HUES6 (cell line): Measurements from ENCODE around the gene DLD.
A peak's percentile ranks its signal among the peaks of the same experiment; 100 is the strongest.
"Not testable (repeated sequence)": the region's sequence is repeated elsewhere in the genome, so short reads cannot be mapped to it uniquely, and the experiment has no call there.

Experiments used
- H3K27ac ChIP-seq: 2 replicates; pipeline ENCODE4 v1.7.0; 2013; ENCODE audit warnings: low read depth, mild to moderate bottlenecking, low read length, inconsistent platforms
- H3K27me3 ChIP-seq: 2 replicates; pipeline ENCODE4 v1.6.1; 2013; ENCODE audit warnings: low read length; ENCODE audit not compliant: control insufficient read depth, insufficient read depth
- H3K36me3 ChIP-seq: 2 replicates; pipeline ENCODE4 v1.6.1; 2013; ENCODE audit warnings: low read length; ENCODE audit not compliant: control insufficient read depth, insufficient read depth
- H3K4me1 ChIP-seq: 2 replicates; pipeline ENCODE4 v1.6.1; 2013; ENCODE audit warnings: low read length; ENCODE audit not compliant: control insufficient read depth, insufficient read depth
- H3K4me3 ChIP-seq: 2 replicates; pipeline ENCODE4 v1.5.1; 2013; ENCODE audit warnings: low read depth, low read length
- H3K9ac ChIP-seq: one replicate; pipeline ENCODE4 v1.6.1; 2013; ENCODE audit warnings: mild to moderate bottlenecking, low read length
- H3K9me3 ChIP-seq: 2 replicates; pipeline ENCODE4 v1.6.1; 2013; ENCODE audit warnings: low read depth, low read length; ENCODE audit not compliant: control insufficient read depth, insufficient read depth

The DLD gene

GRCh38 chr7:107918948-107919347, 28.0 kb downstream of the DLD start:
- Histone ChIP-seq H3K27ac (no peak overlapping the region), H3K9ac (no peak overlapping the region), H3K36me3 (peaks cover 79% of the 10 kb centered on the region), H3K9me3 (no peaks in the 10 kb centered on the region), H3K4me1 (no peaks in the 10 kb centered on the region), H3K27me3 (no peaks in the 10 kb centered on the region), H3K4me3 (no peak overlapping the region)

- Histone ChIP-seq H3K27ac (no peak overlapping the region), H3K9me3 (no peaks in the 10 kb centered on the region), H3K4me3 (no peak overlapping the region), H3K4me1 (peaks cover 4% of the 10 kb centered on the region; the same call in 1 of the 2 replicates), H3K9ac (no peak overlapping the region), H3K36me3 (peaks cover 86% of the 10 kb centered on the region), H3K27me3 (no peaks in the 10 kb centered on the region)
These were observed 29.2 kb downstream of the DLD start for GRCh38 chr7:107920048-107920772.

GRCh38 chr7:107921826-107922225, 30.8 kb downstream of the DLD start:
- H3K9me3 ChIP-seq, H3K9ac ChIP-seq, H3K27me3 ChIP-seq, H3K4me1 ChIP-seq, H3K4me3 ChIP-seq, H3K27ac ChIP-seq: not testable (repeated sequence)
- peaks cover 88% of the 10 kb centered on the region for H3K36me3 ChIP-seq

GRCh38 chr7:107922886-107923285, 31.9 kb downstream of the DLD start:
- Histone ChIP-seq H3K9me3 (no peaks in the 10 kb centered on the region), H3K9ac (no peak overlapping the region), H3K4me1 (peaks cover 8% of the 10 kb centered on the region; the same call in 1 of the 2 replicates), H3K27me3 (no peaks in the 10 kb centered on the region), H3K36me3 (peaks cover 87% of the 10 kb centered on the region), H3K4me3 (no peak overlapping the region), H3K27ac (no peak overlapping the region)

GRCh38 chr7:107924841-107925504, 34.0 kb downstream of the DLD start:
- H3K27ac ChIP-seq: no peak overlapping the region

GRCh38 chr7:107926481-107926880, 35.5 kb downstream of the DLD start:
- Histone ChIP-seq H3K4me3 (no peak overlapping the region), H3K36me3 (peaks cover 92% of the 10 kb centered on the region)

More at GRCh38 chr7:107924841-107925504, 34.0 kb downstream of the DLD start:
- peaks cover 8% of the 10 kb centered on the region; the same call in 1 of the 2 replicates for H3K4me1 ChIP-seq
- no peaks in the 10 kb centered on the region for H3K27me3 ChIP-seq
- H3K4me3 ChIP-seq: no peak overlapping the region
- no peaks in the 10 kb centered on the region for H3K9me3 ChIP-seq
- H3K36me3 ChIP-seq: peaks cover 87% of the 10 kb centered on the region
- no peak overlapping the region for H3K9ac ChIP-seq

GRCh38 chr7:107931740-107932515, 40.9 kb downstream of the DLD start:
- Histone ChIP-seq H3K27me3 (no peaks in the 10 kb centered on the region), H3K9me3 (no peaks in the 10 kb centered on the region), H3K36me3 (peaks cover 66% of the 10 kb centered on the region), H3K27ac (peak overlapping the region; percentile 76), H3K4me3 (peak overlapping the region; percentile 12; the same call in 1 of the 2 replicates), H3K4me1 (peaks cover 48% of the 10 kb centered on the region), H3K9ac (peak overlapping the region; percentile 60)

More at GRCh38 chr7:107926481-107926880, 35.5 kb downstream of the DLD start:
- H3K27me3 ChIP-seq: no peaks in the 10 kb centered on the region
- H3K9me3 ChIP-seq: no peaks in the 10 kb centered on the region
- no peak overlapping the region for H3K9ac ChIP-seq
- peaks cover 11% of the 10 kb centered on the region for H3K4me1 ChIP-seq
- no peak overlapping the region for H3K27ac ChIP-seq

GRCh38 chr7:107932805-107933204, 41.8 kb downstream of the DLD start:
- H3K27ac ChIP-seq: peak overlapping the region; percentile 76
- peak overlapping the region; percentile 26 for H3K4me3 ChIP-seq
- H3K4me1 ChIP-seq: peaks cover 57% of the 10 kb centered on the region
- peak overlapping the region; percentile 60 for H3K9ac ChIP-seq
- H3K27me3 ChIP-seq: no peaks in the 10 kb centered on the region
- peaks cover 63% of the 10 kb centered on the region for H3K36me3 ChIP-seq
- no peaks in the 10 kb centered on the region for H3K9me3 ChIP-seq

- peaks cover 58% of the 10 kb centered on the region for H3K36me3 ChIP-seq
- H3K27me3 ChIP-seq: no peaks in the 10 kb centered on the region
- peaks cover 58% of the 10 kb centered on the region for H3K4me1 ChIP-seq
- peak overlapping the region; percentile 73; the same call in 1 of the 2 replicates for H3K27ac ChIP-seq
- H3K9ac ChIP-seq: peak overlapping the region; percentile 48
- no peaks in the 10 kb centered on the region for H3K9me3 ChIP-seq
- H3K4me3 ChIP-seq: no peak overlapping the region
These were observed 42.5 kb downstream of the DLD start for GRCh38 chr7:107933386-107934013.

- H3K27ac ChIP-seq: no peak overlapping the region
- no peaks in the 10 kb centered on the region for H3K27me3 ChIP-seq
- H3K9me3 ChIP-seq: no peaks in the 10 kb centered on the region
- H3K4me1 ChIP-seq: peaks cover 58% of the 10 kb centered on the region
- no peak overlapping the region for H3K4me3 ChIP-seq
- no peak overlapping the region for H3K9ac ChIP-seq
- H3K36me3 ChIP-seq: peaks cover 59% of the 10 kb centered on the region
These were observed 44.2 kb downstream of the DLD start for GRCh38 chr7:107934991-107935770.
